ENCODE results near the gene STOML1.

The STOML1 gene

DNA sequence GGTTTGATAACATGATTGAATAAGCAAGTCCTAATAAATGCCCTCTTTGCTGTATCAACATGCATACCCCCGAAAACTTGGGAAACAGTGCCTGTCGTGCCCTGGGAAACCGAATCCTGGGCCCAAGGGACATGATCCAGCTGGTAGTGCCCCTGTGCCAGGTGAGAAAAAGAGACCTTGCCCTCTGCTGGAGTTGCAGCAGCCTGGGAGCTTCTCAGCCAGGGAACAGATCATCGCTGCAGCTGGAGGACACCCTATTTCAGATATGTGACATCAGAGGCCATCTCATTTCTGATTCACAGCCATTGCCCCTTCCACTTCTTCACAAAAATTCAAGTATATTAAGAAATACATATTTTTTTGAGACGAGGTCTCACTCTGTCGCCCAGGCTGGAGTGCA is 32.3 kb downstream of the STOML1 start:
- ATAC-seq = no peak

DNA sequence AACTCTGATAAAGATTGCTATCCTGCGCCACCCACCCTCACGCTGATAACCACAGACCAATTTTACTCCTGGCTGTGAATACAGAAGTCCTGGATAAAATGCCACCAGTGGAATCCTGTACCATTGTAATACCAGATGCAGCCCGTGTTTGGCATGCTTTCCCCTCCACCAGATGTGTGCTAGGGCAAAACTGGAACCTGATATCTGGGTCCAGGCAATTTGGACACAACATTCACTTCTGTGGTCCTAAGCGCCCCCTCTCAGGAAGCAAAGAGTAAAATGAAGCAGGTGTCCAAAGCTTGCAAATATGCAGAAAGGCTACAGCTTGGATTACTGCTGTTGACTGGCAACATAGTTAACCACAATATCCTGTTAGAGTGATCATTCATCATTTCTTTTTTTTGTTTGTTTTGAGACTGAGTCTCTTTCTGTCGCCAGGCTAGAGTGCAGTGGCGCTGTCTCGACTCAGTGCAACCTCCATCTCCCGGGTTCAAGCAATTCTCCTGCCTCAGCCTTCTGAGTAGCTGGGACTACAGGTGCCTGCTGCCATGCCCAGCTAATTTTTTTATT is 33.0 kb downstream of the STOML1 start:
- ATAC-seq = peak; percentile 55 to 74

- ATAC-seq = no peak
Observed at GRCh38 chr15:73957785-73958184, 34.3 kb downstream of the STOML1 start.

DNA sequence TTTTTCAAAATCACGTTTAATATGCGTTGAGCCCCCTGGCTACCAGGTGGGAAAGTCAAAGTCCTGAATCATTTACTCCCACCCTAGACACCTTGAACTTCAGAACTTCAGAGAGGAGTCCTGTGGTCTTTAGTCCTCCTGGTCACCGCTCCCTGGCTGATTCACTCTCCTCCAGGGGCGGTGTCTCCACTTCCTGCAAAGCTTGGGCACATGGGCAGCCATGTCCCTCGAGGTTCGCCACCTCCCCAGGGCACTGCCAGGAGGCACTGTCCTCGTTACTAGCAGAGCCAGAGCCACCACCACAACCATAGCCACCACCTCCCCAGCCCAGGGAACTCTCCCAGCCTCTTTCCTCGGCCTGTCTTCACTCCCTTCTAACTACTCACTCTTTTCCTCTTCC is 34.8 kb downstream of the STOML1 start:
- ATAC-seq = no peak

DNA sequence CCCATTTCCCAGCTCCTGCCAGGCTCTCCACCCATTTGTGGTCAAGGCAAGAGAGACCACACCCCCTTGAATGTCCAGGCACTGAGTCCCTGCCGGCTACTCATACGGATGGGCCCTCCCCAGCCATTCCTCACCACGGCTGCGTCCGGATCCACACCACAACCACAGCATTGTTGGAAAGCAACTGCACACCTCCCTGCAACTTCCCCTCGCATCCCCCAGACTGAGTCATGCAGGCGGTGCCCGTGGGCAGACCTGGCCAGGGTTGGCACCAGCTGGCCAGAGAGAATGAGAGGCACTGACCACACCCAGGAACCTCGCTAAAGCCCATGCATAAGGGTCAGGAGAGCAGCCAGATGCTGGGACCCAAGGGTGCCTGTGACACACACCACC is 35.4 kb downstream of the STOML1 start:
- no peak for ATAC-seq

DNA sequence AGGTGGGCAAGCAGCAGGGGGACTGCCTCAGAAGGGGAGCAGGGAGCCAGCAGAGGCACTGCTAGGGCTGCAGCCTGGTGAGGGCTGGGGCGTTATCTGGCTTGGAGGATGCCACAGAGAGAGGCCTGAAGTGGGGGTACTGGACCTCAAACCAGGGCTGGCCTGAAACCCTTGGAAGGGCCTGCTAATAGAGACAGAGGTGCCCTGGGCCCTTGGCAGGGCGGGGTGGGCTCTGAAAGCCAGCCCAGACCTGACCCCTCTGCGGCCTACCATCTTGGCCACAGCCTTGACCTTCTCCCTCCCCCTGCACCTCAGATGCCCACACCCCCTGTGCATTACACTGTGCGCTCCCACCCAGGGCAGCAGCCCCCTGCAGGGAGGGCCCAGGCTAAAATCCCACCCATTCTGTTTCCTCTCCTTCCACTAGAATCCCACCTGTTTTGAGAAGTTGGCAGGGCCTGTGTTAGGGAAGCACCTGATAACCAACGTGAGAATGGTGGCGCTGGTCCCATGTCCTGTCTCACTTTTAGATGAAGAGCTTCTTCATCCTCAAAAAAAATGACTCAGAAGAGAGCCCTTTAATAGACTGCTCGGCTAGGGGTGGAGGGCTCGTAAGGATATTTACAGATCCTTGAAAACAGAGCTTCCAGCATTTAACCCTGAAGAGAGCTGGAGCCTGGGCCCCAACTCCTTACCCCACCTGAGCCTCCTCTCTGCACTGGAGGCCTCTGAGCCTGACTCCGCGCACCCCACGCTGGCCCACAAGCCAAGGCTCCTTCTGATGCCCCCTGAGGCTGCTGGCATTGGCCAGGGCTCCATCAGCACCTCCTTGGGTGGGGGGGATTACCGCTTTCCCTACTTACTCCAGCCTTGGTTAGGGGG is 36.0 kb downstream of the STOML1 start:
- no peak for ATAC-seq

- ATAC-seq = no peak
Observed at GRCh38 chr15:73955326-73955725, 36.8 kb downstream of the STOML1 start.

- no peak for ATAC-seq
Observed at GRCh38 chr15:73954188-73955145, 37.6 kb downstream of the STOML1 start.

DNA sequence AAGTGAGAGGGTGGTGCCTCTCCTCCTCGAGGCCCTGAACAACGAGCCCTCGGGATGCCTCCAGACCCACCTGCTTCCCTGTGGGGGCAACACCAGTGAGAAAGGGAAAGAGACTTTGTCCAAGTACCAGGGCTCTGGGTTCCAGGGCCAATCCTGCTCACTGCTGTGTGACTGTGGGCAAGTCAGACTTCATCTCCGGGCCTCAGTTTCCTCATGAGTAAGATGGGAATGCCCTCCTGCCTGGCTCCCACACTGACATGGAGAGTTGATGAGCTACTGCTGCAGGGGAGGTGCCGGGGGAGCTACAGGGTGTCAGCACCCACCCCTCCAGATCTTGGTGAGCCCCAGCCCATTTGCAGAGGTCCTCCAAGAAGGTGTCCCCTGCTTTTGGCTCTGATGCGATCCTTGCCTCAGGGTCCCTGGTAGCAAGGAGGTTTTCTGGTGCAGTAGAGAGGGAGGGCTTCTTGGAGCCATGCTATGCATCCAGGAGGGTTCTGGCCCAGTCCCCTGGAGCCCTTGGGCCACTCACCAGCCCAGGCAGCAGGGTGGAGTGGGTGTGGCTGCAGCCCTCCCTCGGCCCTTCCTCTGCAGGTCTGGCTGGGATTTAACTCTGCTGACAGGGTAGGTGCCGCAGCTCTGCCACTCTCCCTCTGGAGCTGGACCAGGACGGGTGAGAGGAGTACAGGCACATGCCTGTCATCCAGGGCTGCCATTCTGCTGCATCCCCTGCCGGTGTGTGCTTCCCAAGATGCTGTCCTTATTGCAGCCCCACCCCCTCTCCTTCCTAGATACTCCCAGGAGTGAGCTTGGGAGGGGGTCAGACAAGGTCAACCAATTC is 39.0 kb downstream of the STOML1 start:
- no peak for ATAC-seq

- no peak for ATAC-seq
Observed at GRCh38 chr15:73952171-73952912, 39.8 kb downstream of the STOML1 start.

GRCh38 chr15:73951601-73952000 is 40.5 kb downstream of the STOML1 start:
- no peak for ATAC-seq

DNA sequence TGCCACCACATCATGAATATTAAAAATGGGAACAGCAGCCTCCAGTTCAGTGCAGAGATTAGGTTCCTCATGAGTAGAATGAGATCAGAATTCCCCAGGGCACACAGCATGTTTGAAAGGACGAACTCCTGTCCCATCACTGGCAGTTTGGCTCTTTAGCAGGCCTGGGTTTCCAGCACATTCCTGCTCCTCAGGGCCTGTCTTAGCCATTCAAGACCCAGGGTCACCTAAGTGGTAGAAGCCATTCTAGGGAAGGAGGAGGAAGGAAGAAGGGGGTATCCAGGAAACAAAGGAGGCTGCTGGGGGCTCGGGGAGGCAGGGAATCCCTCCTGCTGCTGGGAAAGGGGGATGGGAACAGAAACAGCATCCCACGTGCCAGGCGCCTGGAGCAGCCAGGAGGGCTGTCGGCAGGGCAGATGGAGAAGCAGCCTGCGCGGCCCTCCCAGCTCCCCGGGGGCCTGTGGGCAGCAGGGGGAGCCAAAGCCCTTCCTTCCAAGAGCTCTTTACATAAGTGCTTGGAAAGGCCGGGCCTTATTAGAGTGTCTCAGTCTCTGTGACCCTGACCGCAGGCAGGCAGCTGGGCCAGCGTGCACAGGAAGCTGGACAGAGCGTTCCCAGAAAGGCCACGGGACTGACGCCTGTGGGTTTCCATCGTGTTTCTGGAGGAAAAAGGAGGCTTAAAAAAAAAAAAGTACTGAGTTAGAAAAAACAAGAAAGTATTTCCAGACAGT is 41.1 kb downstream of the STOML1 start:
- peak; percentile 72 to 87 for ATAC-seq

GRCh38 chr15:73950479-73950830 is 41.6 kb downstream of the STOML1 start:
- no peak for ATAC-seq

- ATAC-seq = no peak
Observed at GRCh38 chr15:73949496-73949895, 42.6 kb downstream of the STOML1 start.

DNA sequence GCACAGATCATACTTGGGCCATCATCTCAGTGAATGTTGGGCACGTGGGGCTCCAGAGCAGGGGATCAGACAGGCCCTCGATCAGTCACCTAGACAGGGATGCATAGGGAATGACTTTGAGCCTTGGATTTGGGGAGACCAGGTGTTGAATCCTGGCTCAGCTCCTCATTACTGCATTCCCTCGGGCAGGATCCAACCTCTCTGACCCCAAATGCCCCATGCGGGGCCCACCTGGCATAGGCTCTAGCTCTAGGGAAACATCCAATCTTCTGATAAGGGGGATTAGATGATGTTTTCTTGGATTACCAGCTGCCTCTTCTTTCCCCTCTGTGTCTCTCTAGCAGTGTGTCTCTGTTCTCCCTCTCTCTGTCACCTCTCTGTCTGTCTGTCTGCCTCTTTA is 43.1 kb downstream of the STOML1 start:
- no peak for ATAC-seq

DNA sequence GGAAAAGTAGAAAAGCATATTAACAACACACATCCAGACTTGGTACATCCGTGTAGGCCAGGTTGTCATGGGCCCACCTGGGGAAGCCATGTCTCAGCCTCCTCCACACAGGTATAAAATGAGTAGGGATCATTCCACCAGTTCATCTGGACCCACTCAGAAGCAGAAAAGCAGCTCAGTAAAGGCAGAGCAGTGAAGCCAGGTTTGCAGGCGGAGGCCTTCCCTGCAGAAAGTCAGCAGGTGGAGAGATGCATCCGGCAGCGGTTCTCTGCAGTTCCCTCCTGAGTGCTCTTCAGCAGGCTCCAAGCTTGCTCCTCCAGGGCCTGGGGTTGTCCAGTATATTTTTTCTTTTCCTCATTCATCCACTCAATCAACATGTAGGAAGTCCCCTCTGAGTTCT is 43.7 kb downstream of the STOML1 start:
- no peak for ATAC-seq

DNA sequence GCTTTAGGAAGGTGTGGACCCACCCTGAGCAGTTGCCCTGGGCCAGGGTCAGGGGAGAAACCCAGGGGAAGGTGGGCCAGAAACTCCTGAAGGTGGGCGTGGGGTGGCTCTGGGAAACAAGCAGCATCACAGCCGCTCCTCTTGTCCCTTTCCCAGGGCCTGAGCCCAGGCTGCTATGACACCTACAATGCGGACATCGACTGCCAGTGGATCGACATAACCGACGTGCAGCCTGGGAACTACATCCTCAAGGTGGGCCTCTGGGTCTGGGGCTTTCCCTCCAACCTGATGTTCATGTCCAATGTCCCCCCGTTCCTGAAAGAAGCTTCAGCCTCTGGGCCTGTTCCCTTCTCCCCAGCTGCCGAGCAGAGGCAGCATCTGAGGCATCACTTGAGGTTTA is 44.4 kb downstream of the STOML1 start:
- ATAC-seq = no peak

- ATAC-seq = no peak
Observed at GRCh38 chr15:73946795-73947370, 45.2 kb downstream of the STOML1 start.

GRCh38 chr15:73946046-73946721 is 45.9 kb downstream of the STOML1 start:
- no peak for ATAC-seq

DNA sequence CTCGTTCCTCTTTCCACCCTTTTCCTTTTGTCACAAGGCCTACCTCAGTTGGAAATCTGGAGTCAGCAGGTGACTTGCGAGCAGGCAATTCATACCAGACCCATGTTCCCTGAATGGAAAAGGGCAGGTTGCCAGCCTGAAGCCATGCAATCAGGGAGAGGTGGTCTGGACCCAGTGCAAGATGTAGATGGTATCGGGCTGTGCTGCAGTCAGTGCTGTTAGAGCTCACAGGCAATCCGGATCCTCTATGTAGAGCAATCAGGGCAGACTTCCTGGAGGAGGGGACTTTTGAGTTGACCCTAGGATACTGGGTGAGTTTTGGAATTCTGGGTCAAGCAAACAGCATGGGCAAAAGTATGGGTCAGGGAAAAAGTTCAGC is 47.0 kb downstream of the STOML1 start:
- ATAC-seq = no peak

Measured in activated CD4-positive, CD25-positive, alpha-beta regulatory T cell treated with anti-CD3 and anti-CD28 coated beads, Interleukin-2, amount 50 U/mL, for 24 hours (primary cell).